ENCODE data around the gene EFCAB11. TPM values are rescaled to one million over a fixed set of nuclear protein-coding genes. Genes with fewer than 3 reads are reported as not detected.

EFCAB11 gene
- total and polyA plus RNA-seq, 2 donors (not counting 1 experiment from before 2014, with no cell fraction given), result 4.2 to 13.8 TPM

- H3K9ac ChIP-seq (ENCODE audit: low read length), result no peak overlapping the region
- ATAC-seq (ENCODE audit: low read depth) (no peak), DNase-seq (no peak)
- no peak for TF ChIP-seq CTCF (IDR thresholded peaks at IDR 0.05)
- TF ChIP-seq EZH2 (IDR thresholded peaks at IDR 0.05; ENCODE audit: borderline replicate concordance, insufficient read depth, low read depth, low read length, poor library complexity, severe bottlenecking), result no peak
- H3K27me3 ChIP-seq (replicated peaks in 1 of 4; ENCODE audit: control extremely low read depth in 1 of 4, control insufficient read depth in 3 of 4, insufficient read depth in 4 of 4, low read length in 3 of 4), result no peaks in the 10 kb centered on the region
- H2AFZ ChIP-seq (ENCODE audit: insufficient read depth, low read depth, low read length, poor library complexity, severe bottlenecking), result no peak overlapping the region
- H3K27me3 Mint-ChIP-seq, result no peaks in the 10 kb centered on the region
- POLR2A ChIA-PET, result no interaction called here
- no peak overlapping the region for H3K27ac ChIP-seq (ENCODE audit: low read length in 2 of 2)
- H3K9me3 Mint-ChIP-seq (ENCODE audit: insufficient read depth), result no peaks in the 10 kb centered on the region
- H3K79me2 ChIP-seq (ENCODE audit: control insufficient read depth, insufficient read depth, low read length), result no peaks in the 10 kb centered on the region
- no peak overlapping the region for H3K4me3 Mint-ChIP-seq
- no peaks in the 10 kb centered on the region for H3K36me3 ChIP-seq (replicated peaks in 1 of 2; ENCODE audit: control extremely low read depth in 1 of 2, control insufficient read depth in 1 of 2, extremely low read depth in 1 of 2, insufficient read depth in 2 of 2, low read length in 1 of 2)
- no peaks in the 10 kb centered on the region for H4K20me1 ChIP-seq (ENCODE audit: control insufficient read depth, insufficient read depth, low read length, poor library complexity, severe bottlenecking)
- H3K4me1 ChIP-seq (ENCODE audit: control insufficient read depth in 2 of 2, insufficient read depth in 2 of 2, low read length in 2 of 2), result no peaks in the 10 kb centered on the region
- no peaks in the 10 kb centered on the region for H3K4me1 Mint-ChIP-seq
- intact Hi-C loops (cut with micrococcal nuclease), result no loop called here
- H3K4me3 ChIP-seq (ENCODE audit: control extremely low read depth in 1 of 5, extremely low read depth in 1 of 5, insufficient read depth in 1 of 5, low read depth in 2 of 5, low read length in 4 of 5), result no peak overlapping the region
- H3K9me3 ChIP-seq (ENCODE audit: control extremely low read depth in 1 of 3, control insufficient read depth in 2 of 3, insufficient read depth in 1 of 3, low read length in 2 of 3), result peaks cover 3 to 7% (median 7%) of the 10 kb centered on the region in 3 donors
- CTCF ChIA-PET, result no interaction called here
- no peak overlapping the region for H3K4me2 ChIP-seq (replicated peaks; ENCODE audit: low read depth, low read length, poor library complexity, severe bottlenecking)
- no peak overlapping the region for H3K27ac Mint-ChIP-seq
Observed at GRCh38 chr14:89862856-89863255, 91.7 kb downstream of the EFCAB11 start.

- Histone ChIP-seq H3K4me1 (ENCODE audit: control insufficient read depth in 2 of 2, insufficient read depth in 2 of 2, low read length in 2 of 2) (no peaks in the 10 kb centered on the region), H3K79me2 (ENCODE audit: control insufficient read depth, insufficient read depth, low read length) (no peaks in the 10 kb centered on the region), H3K36me3 (replicated peaks in 1 of 2; ENCODE audit: control extremely low read depth in 1 of 2, control insufficient read depth in 1 of 2, extremely low read depth in 1 of 2, insufficient read depth in 2 of 2, low read length in 1 of 2) (no peaks in the 10 kb centered on the region), H3K4me3 (ENCODE audit: control extremely low read depth in 1 of 5, extremely low read depth in 1 of 5, insufficient read depth in 1 of 5, low read depth in 2 of 5, low read length in 4 of 5) (no peak overlapping the region), H4K20me1 (ENCODE audit: control insufficient read depth, insufficient read depth, low read length, poor library complexity, severe bottlenecking) (no peaks in the 10 kb centered on the region), H2AFZ (ENCODE audit: insufficient read depth, low read depth, low read length, poor library complexity, severe bottlenecking) (no peak overlapping the region), H3K27me3 (replicated peaks in 1 of 4; ENCODE audit: control extremely low read depth in 1 of 4, control insufficient read depth in 3 of 4, insufficient read depth in 4 of 4, low read length in 3 of 4) (no peaks in the 10 kb centered on the region), H3K9ac (ENCODE audit: low read length) (no peak overlapping the region), H3K27ac (ENCODE audit: low read length in 2 of 2) (no peak overlapping the region), H3K4me2 (replicated peaks; ENCODE audit: low read depth, low read length, poor library complexity, severe bottlenecking) (no peak overlapping the region), H3K9me3 (ENCODE audit: control extremely low read depth in 1 of 3, control insufficient read depth in 2 of 3, insufficient read depth in 1 of 3, low read length in 2 of 3) (peaks cover 0 to 4% (median 3%) of the 10 kb centered on the region in 3 donors)
- H3K9me3 Mint-ChIP-seq (ENCODE audit: insufficient read depth), result no peaks in the 10 kb centered on the region
- H3K27ac Mint-ChIP-seq, result no peak overlapping the region
- intact Hi-C loops (cut with micrococcal nuclease), result no loop called here
- POLR2A ChIA-PET, result no interaction called here
- TF ChIP-seq CTCF (IDR thresholded peaks at IDR 0.05), result no peak
- TF ChIP-seq EZH2 (IDR thresholded peaks at IDR 0.05; ENCODE audit: borderline replicate concordance, insufficient read depth, low read depth, low read length, poor library complexity, severe bottlenecking), result no peak
- CTCF ChIA-PET, result no interaction called here
- ATAC-seq (ENCODE audit: low read depth), result no peak
- H3K4me1 Mint-ChIP-seq, result no peaks in the 10 kb centered on the region
- no peak for DNase-seq
- H3K27me3 Mint-ChIP-seq, result no peaks in the 10 kb centered on the region
- no peak overlapping the region for H3K4me3 Mint-ChIP-seq
Observed at GRCh38 chr14:89861630-89862029, 92.9 kb downstream of the EFCAB11 start.

All from B cell (primary cell).